ENCODE results near the gene UFSP2.

The UFSP2 gene

GRCh38 chr4:185465707-185466106, 39.9 kb upstream of the UFSP2 start:
- no peaks in the 10 kb centered on the region for H3K9me3 ChIP-seq (ENCODE audit: control insufficient read depth, insufficient read depth, low read length)
- TF ChIP-seq CTCF (IDR thresholded peaks at IDR 0.05; ENCODE audit: low read depth, low read length, poor library complexity, severe bottlenecking) (no peak), EZH2phosphoT487 (IDR thresholded peaks at IDR 0.05; ENCODE audit: borderline replicate concordance, low read length) (no peak)
- no peaks in the 10 kb centered on the region for H3K9me2 ChIP-seq (replicated peaks; ENCODE audit: control insufficient read depth, low read length)
- H4K20me1 ChIP-seq (ENCODE audit: control insufficient read depth, insufficient read depth, low read depth, low read length): no peaks in the 10 kb centered on the region; the same call in 1 of the 2 replicates
- H3K36me3 ChIP-seq (ENCODE audit: control insufficient read depth, low read length): no peaks in the 10 kb centered on the region
- no peak overlapping the region for H3K27ac ChIP-seq (ENCODE audit: low read depth, low read length)
- H3K4me2 ChIP-seq (ENCODE audit: low read length): no peak overlapping the region
- no peaks in the 10 kb centered on the region for H3K79me2 ChIP-seq (ENCODE audit: control insufficient read depth, low read length)
- H3F3A ChIP-seq (ENCODE audit: control insufficient read depth, insufficient read depth): peaks cover 3% of the 10 kb centered on the region; the same call in 1 of the 2 replicates
- H3K4me1 ChIP-seq (ENCODE audit: control insufficient read depth, low read length): peaks cover 7% of the 10 kb centered on the region
- H3K4me3 ChIP-seq (ENCODE audit: low read length): no peak overlapping the region
- peaks cover 35% of the 10 kb centered on the region for H3K27me3 ChIP-seq (ENCODE audit: control insufficient read depth, low read length)

- Histone ChIP-seq H3K4me3 (ENCODE audit: low read length) (no peak overlapping the region), H3K36me3 (ENCODE audit: control insufficient read depth, low read length) (no peaks in the 10 kb centered on the region), H3F3A (ENCODE audit: control insufficient read depth, insufficient read depth) (no peaks in the 10 kb centered on the region), H3K79me2 (ENCODE audit: control insufficient read depth, low read length) (no peaks in the 10 kb centered on the region), H3K9me2 (replicated peaks; ENCODE audit: control insufficient read depth, low read length) (no peaks in the 10 kb centered on the region), H3K4me2 (ENCODE audit: low read length) (no peak overlapping the region), H3K27ac (ENCODE audit: low read depth, low read length) (no peak overlapping the region), H4K20me1 (ENCODE audit: control insufficient read depth, insufficient read depth, low read depth, low read length) (no peaks in the 10 kb centered on the region), H3K9me3 (ENCODE audit: control insufficient read depth, insufficient read depth, low read length) (no peaks in the 10 kb centered on the region), H3K4me1 (ENCODE audit: control insufficient read depth, low read length) (no peaks in the 10 kb centered on the region), H3K27me3 (ENCODE audit: control insufficient read depth, low read length) (peaks cover 33% of the 10 kb centered on the region)
- no peak for TF ChIP-seq CTCF (IDR thresholded peaks at IDR 0.05; ENCODE audit: low read depth, low read length, poor library complexity, severe bottlenecking)
- no peak for TF ChIP-seq EZH2phosphoT487 (IDR thresholded peaks at IDR 0.05; ENCODE audit: borderline replicate concordance, low read length)
Observed at GRCh38 chr4:185464887-185465286, 39.1 kb upstream of the UFSP2 start.

GRCh38 chr4:185464183-185464582, 38.4 kb upstream of the UFSP2 start:
- Histone ChIP-seq H3K27ac (ENCODE audit: low read depth, low read length) (no peak overlapping the region), H3K27me3 (ENCODE audit: control insufficient read depth, low read length) (peaks cover 33% of the 10 kb centered on the region), H3K4me2 (ENCODE audit: low read length) (no peak overlapping the region), H3K79me2 (ENCODE audit: control insufficient read depth, low read length) (no peaks in the 10 kb centered on the region), H3F3A (ENCODE audit: control insufficient read depth, insufficient read depth) (no peaks in the 10 kb centered on the region), H3K4me1 (ENCODE audit: control insufficient read depth, low read length) (no peaks in the 10 kb centered on the region), H3K4me3 (ENCODE audit: low read length) (no peak overlapping the region), H3K9me3 (ENCODE audit: control insufficient read depth, insufficient read depth, low read length) (no peaks in the 10 kb centered on the region), H3K36me3 (ENCODE audit: control insufficient read depth, low read length) (no peaks in the 10 kb centered on the region), H4K20me1 (ENCODE audit: control insufficient read depth, insufficient read depth, low read depth, low read length) (no peaks in the 10 kb centered on the region), H3K9me2 (replicated peaks; ENCODE audit: control insufficient read depth, low read length) (no peaks in the 10 kb centered on the region)
- TF ChIP-seq CTCF (IDR thresholded peaks at IDR 0.05; ENCODE audit: low read depth, low read length, poor library complexity, severe bottlenecking): no peak
- no peak for TF ChIP-seq EZH2phosphoT487 (IDR thresholded peaks at IDR 0.05; ENCODE audit: borderline replicate concordance, low read length)
